Midbrain (tissue), 1 donor: Measurements from ENCODE around the gene DMXL2.
A peak's percentile ranks its signal among the peaks of the same experiment; 100 is the strongest.

ENCODE experiments used
- DNase-seq: peaks from one replicate; lab custom pipeline; 2025; lab: John Stamatoyannopoulos, UW

DMXL2 gene

DNA sequence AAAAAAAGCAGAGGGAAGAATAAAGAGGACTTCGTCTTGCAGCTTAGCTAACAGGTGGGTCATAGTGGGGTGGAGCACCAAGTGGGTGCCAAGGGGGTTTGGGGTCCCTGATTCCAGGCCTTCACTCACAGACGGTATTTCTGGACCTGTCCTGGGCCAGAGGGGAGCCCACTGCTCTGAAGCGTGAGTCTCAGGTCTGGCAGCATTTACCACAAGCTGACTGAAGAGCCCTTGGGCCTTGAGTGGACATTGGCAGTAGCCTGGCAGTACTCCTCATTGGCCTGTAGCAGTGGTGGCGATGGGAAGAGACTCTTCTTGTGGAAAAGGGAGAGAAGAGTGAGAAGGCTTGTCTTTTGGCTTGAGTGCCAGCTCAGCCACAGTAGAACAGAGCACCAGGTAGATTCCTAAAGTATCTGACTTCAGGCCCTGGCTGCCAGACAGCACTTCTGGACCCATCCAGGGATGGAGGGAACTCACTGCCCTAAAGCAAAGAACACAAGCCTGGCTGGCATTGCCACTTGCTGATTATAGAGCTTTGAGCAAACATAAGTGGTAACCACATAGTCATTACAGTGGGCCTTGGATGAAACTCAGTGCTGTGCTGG lies 208.2 kb downstream of the DMXL2 start:
- DNase-seq, result no peak

DNA sequence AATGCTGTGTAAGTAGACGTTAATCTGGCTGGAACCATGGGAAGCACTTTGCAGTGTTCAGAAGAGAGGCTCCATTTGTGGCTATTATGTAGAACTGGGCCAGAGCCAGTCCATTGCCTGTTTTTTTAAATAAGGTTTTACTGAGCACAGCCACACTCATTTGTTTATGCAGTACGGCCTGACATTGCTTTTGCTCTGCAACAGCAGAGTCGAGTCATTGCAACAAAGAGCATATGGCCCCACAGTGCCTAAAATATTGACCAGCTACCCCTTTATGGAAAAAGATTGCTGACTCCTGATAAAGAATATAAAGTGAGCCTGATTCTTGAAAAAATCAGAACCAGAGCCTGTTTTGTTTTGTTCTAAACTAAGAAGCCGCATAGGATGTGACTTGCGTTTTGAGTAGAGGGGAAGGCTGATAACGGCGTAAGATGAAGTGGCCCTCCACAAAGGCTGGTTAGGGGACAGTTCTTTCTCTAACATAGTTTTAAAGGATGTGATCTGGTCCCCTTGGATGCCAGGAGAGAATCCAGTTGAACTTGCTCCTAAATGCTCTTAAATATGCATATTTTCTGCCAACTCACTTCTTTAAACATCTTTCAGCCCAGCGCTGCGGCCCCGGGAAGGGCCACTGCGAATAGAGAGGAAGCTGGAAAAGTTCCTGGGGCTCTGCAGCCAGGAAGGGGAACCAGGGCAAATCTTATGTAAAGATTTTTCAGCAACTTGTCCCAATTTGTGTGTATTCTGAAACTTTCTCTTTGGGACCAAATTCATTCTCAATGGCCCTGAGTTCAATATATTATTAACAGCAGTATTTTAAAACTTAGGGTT lies 216.7 kb downstream of the DMXL2 start:
- peak; percentile 39 for DNase-seq

DNA sequence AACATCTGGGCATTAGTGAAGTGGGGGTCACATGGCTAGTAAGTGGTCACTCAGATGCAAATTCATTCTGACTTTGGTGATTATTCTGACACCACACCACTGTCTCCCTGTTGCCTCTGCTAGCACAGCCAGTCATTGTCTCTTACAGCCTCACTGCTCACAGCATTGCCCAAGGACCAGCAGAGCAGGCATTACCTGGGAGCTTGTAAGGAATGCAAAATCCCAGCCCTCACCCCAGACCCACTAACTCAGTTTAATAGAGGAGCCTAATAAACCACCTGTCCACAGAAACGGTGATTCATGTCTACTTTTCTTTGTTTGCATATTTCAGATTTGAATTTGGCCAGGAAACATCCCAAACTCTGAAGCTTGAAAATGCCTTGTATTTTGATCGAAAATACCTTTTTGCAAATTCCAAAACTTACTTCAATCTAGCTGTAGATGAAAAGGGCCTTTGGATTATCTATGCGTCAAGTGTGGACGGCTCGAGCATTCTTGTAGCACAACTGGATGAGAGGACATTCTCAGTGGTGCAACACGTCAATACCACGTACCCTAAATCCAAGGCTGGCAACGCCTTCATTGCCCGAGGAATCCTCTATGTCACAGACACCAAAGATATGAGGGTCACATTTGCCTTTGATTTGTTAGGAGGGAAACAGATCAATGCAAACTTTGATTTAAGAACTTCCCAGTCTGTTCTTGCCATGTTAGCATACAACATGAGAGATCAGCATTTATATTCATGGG lies 218.4 kb downstream of the DMXL2 start:
- no peak for DNase-seq

DNA sequence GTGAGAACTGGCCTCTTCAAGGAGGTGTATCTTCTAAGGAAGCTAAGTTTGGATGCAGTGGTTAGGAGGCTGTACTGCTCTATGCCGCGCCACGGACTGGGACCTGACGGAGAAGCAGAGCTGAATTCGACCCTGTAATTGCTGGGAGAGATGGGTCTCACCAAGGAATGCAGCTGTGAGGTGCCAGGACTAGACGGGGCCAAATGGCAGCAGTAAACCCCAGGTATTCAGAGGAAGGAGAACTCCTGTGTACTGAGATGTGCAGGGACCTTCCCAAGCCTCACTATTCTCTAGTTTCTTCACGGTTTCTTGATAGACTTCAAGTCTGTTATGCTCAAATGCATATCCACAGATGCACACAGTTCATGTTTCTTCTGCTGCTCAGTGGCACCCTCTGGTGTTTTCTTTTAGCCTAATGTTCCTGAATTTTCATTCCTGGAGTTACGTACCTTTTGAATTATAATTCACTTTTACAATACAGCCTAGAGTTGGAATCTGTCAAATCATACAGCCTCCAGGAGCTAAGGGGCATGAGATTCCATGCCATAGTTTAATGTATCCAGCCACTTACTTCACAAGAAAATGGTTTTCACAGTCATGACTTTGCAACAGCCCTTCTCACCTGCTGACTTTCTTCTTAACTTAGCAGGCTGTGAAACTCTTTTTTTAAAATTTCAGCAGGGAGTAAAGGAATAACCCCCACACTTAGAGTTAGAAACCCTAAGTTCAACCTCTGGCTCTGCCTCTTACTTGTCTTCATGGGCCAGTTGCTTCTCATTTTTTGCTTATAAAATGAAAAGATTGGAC lies 219.3 kb downstream of the DMXL2 start:
- DNase-seq, result peak; percentile 27

- DNase-seq, result peak; percentile 8
Measured at GRCh38 chr15:51401872-51402517, 220.6 kb downstream of the DMXL2 start.

GRCh38 chr15:51401051-51401780 lies 221.4 kb downstream of the DMXL2 start:
- no peak for DNase-seq

- no peak for DNase-seq
Measured at GRCh38 chr15:51398626-51399025, 223.9 kb downstream of the DMXL2 start.
